ENCODE measurements around the gene RNF166. TPM values are rescaled to one million over a fixed set of nuclear protein-coding genes. Genes with fewer than 3 reads are reported as not detected.

RNF166 gene
- total RNA-seq, 1 donor, result 14.5 TPM

DNA sequence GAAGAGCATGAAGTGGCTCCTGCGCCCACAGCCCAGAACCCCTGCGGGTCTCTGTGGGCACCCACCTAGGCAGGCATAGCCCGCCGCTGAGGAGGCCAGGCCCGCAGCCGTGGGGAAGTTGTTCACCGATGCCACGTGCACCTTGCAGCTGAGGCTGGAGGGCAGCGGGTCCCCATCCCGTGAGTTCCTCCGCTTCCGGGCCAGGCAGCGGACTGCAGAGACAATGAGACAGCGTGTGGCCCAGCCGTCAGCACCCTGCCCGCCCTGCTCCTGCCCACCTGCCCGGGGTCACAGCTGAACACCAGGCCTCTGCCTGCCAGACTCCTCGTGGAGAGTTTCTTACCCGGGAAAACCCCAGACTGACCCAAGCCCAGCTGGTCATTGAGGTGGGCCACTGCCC is 48.8 kb downstream of the RNF166 start:
- Histone ChIP-seq H3K9me3 (ENCODE audit: low read depth, low read length) (no peaks in the 10 kb centered on the region), H3K4me2 (ENCODE audit: insufficient read depth, low read length) (no peak overlapping the region), H3K27ac (ENCODE audit: low read depth, low read length) (no peak overlapping the region), H3K36me3 (ENCODE audit: insufficient read depth, low read length) (peaks cover 8% of the 10 kb centered on the region), H2AFZ (ENCODE audit: low read length) (no peak overlapping the region), H4K20me1 (ENCODE audit: insufficient read depth, low read length) (peaks cover 8% of the 10 kb centered on the region), H3K79me2 (ENCODE audit: insufficient read depth, low read length) (peaks cover 31% of the 10 kb centered on the region), H3K27me3 (ENCODE audit: insufficient read depth, low read length) (no peaks in the 10 kb centered on the region), H3K4me1 (ENCODE audit: insufficient read depth, low read length) (peaks cover 3% of the 10 kb centered on the region), H3K4me3 (ENCODE audit: insufficient read depth, low read length) (no peak overlapping the region)
- peak; percentile 57 for DNase-seq (ENCODE audit: insufficient read length, low spot score, missing footprints)
- TF ChIP-seq CTCF (IDR thresholded peaks at IDR 0.05; ENCODE audit: extremely low read depth, low read depth, low read length), result no peak

- Histone ChIP-seq H3K4me2 (ENCODE audit: insufficient read depth, low read length) (no peak overlapping the region), H3K36me3 (ENCODE audit: insufficient read depth, low read length) (peaks cover 8% of the 10 kb centered on the region), H4K20me1 (ENCODE audit: insufficient read depth, low read length) (peaks cover 8% of the 10 kb centered on the region), H3K4me3 (ENCODE audit: insufficient read depth, low read length) (no peak overlapping the region), H2AFZ (ENCODE audit: low read length) (no peak overlapping the region), H3K79me2 (ENCODE audit: insufficient read depth, low read length) (peaks cover 24% of the 10 kb centered on the region), H3K9me3 (ENCODE audit: low read depth, low read length) (no peaks in the 10 kb centered on the region), H3K4me1 (ENCODE audit: insufficient read depth, low read length) (peaks cover 1% of the 10 kb centered on the region), H3K27me3 (ENCODE audit: insufficient read depth, low read length) (no peaks in the 10 kb centered on the region), H3K27ac (ENCODE audit: low read depth, low read length) (no peak overlapping the region)
- peak; percentile 80 for DNase-seq (ENCODE audit: insufficient read length, low spot score, missing footprints)
- no peak for TF ChIP-seq CTCF (IDR thresholded peaks at IDR 0.05; ENCODE audit: extremely low read depth, low read depth, low read length)
These were observed 49.8 kb downstream of the RNF166 start for GRCh38 chr16:88656291-88656980.

GRCh38 chr16:88655733-88656281 is 50.4 kb downstream of the RNF166 start:
- peaks cover 8% of the 10 kb centered on the region for H4K20me1 ChIP-seq (ENCODE audit: insufficient read depth, low read length)
- H3K79me2 ChIP-seq (ENCODE audit: insufficient read depth, low read length), result peaks cover 19% of the 10 kb centered on the region
- DNase-seq (ENCODE audit: insufficient read length, low spot score, missing footprints), result peak; percentile 58
- H3K27me3 ChIP-seq (ENCODE audit: insufficient read depth, low read length), result no peaks in the 10 kb centered on the region
- H3K4me2 ChIP-seq (ENCODE audit: insufficient read depth, low read length), result no peak overlapping the region
- H3K36me3 ChIP-seq (ENCODE audit: insufficient read depth, low read length), result peaks cover 8% of the 10 kb centered on the region
- no peak overlapping the region for H2AFZ ChIP-seq (ENCODE audit: low read length)
- H3K9me3 ChIP-seq (ENCODE audit: low read depth, low read length), result no peaks in the 10 kb centered on the region
- TF ChIP-seq CTCF (IDR thresholded peaks at IDR 0.05; ENCODE audit: extremely low read depth, low read depth, low read length), result no peak
- no peak overlapping the region for H3K27ac ChIP-seq (ENCODE audit: low read depth, low read length)
- peaks cover 6% of the 10 kb centered on the region for H3K4me1 ChIP-seq (ENCODE audit: insufficient read depth, low read length)
- no peak overlapping the region for H3K4me3 ChIP-seq (ENCODE audit: insufficient read depth, low read length)

DNA sequence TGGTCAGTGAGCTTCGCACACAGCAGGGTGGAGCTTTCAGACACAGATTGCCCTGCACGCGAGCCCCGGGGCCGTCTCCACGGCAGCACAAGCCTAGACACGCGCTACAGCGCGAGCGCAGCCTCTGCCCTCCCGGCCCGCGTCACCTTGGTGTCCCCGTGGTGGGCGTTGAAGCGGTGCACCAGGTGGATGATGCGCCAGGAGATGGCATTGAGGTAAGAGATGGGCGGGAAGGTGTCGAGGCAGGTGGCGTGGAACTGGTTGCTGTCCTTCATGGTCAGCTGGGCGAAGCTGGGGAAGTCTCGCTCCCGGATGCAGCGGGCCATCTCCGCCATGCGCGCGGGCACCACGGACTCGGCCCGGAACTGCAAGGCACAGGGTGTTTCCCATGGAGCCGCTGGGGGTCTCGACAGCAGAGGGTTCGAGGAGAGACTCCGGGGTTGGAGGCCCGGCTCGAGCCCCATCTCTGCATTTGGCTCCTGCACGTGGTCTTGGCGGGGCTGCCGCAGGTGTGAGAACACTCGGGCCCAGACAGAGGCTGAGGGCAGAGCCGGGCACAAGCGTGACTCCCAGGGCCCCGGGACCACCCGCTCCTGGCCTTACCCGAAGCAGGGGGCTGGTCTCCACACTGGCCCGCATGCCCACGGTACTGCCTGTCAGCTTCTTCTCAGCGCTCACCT is 51.0 kb downstream of the RNF166 start:
- DNase-seq (ENCODE audit: insufficient read length, low spot score, missing footprints), result peak; percentile 77
- Histone ChIP-seq H3K36me3 (ENCODE audit: insufficient read depth, low read length) (peaks cover 8% of the 10 kb centered on the region), H3K9me3 (ENCODE audit: low read depth, low read length) (no peaks in the 10 kb centered on the region), H3K27ac (ENCODE audit: low read depth, low read length) (no peak overlapping the region), H3K4me3 (ENCODE audit: insufficient read depth, low read length) (no peak overlapping the region), H3K27me3 (ENCODE audit: insufficient read depth, low read length) (no peaks in the 10 kb centered on the region), H3K4me1 (ENCODE audit: insufficient read depth, low read length) (peaks cover 7% of the 10 kb centered on the region), H4K20me1 (ENCODE audit: insufficient read depth, low read length) (peaks cover 8% of the 10 kb centered on the region), H3K4me2 (ENCODE audit: insufficient read depth, low read length) (no peak overlapping the region), H3K79me2 (ENCODE audit: insufficient read depth, low read length) (peaks cover 17% of the 10 kb centered on the region), H2AFZ (ENCODE audit: low read length) (no peak overlapping the region)
- no peak for TF ChIP-seq CTCF (IDR thresholded peaks at IDR 0.05; ENCODE audit: extremely low read depth, low read depth, low read length)
